Liver (tissue), 9 donors: ENCODE measurements around the gene XKR7. TPM values are rescaled to one million over a fixed set of nuclear protein-coding genes. Genes with fewer than 3 reads are reported as not detected.

Experiments used
- DNase-seq: peaks from one replicate; pipeline ENCODE4 v3.0.0-alpha.2; 2017; ENCODE audit warnings: low spot score
- H3K27ac ChIP-seq, 2 donors: one replicate each; pipeline ENCODE4 v1.7.0; 2013; ENCODE audit warnings: inconsistent platforms in 2 of 2, low read length in 2 of 2, control low read depth in 1 of 2, low read depth in 1 of 2, mild to moderate bottlenecking in 1 of 2
- H3K27me3 ChIP-seq, 4 donors: one replicate each; pipeline versions ENCODE4 v1.6.1 to v1.7.0; 2013; ENCODE audit warnings: low read length in 3 of 4, inconsistent platforms in 1 of 4, mild to moderate bottlenecking in 1 of 4, moderate library complexity in 1 of 4; ENCODE audit not compliant: control insufficient read depth in 4 of 4, insufficient read depth in 4 of 4
- H3K36me3 ChIP-seq, 4 donors: one replicate each; pipeline versions ENCODE4 v1.6.1 to v1.7.0; 2013; ENCODE audit warnings: low read length in 3 of 4, mild to moderate bottlenecking in 3 of 4, low read depth in 1 of 4, moderate library complexity in 1 of 4; ENCODE audit not compliant: control insufficient read depth in 4 of 4, insufficient read depth in 3 of 4
- H3K4me1 ChIP-seq, 4 donors: one replicate each; pipeline versions ENCODE4 v1.6.1 to v1.7.0; 2013; ENCODE audit warnings: low read length in 3 of 4, mild to moderate bottlenecking in 3 of 4, moderate library complexity in 1 of 4; ENCODE audit not compliant: control insufficient read depth in 4 of 4, insufficient read depth in 4 of 4
- H3K4me3 ChIP-seq, 3 donors: one replicate each; pipeline versions ENCODE4 v1.6.1 to v1.7.0; 2013; ENCODE audit warnings: low read length in 3 of 3, control low read depth in 1 of 3, low read depth in 1 of 3, mild to moderate bottlenecking in 1 of 3
- H3K9ac ChIP-seq, 2 donors: one replicate each; pipeline ENCODE4 v1.7.0; 2013; ENCODE audit warnings: low read length in 2 of 2, mild to moderate bottlenecking in 2 of 2, moderate library complexity in 2 of 2, control low read depth in 1 of 2, low read depth in 1 of 2
- H3K9me3 ChIP-seq, 4 donors: one replicate each; pipeline versions ENCODE4 v1.6.1 to v1.7.0; 2013; ENCODE audit warnings: low read length in 3 of 4; ENCODE audit not compliant: control insufficient read depth in 4 of 4
- EGR1 ChIP-seq, 2 donors: IDR thresholded peaks; 2 replicates each; pipeline ENCODE4 v1.6.1; 2016 to 2018; ENCODE audit warnings: antibody characterized with exemption in 2 of 2, low read depth in 2 of 2
- GABPA ChIP-seq, 2 donors: IDR thresholded peaks in 1 of 2; conservative IDR thresholded peaks in 1 of 2; 2 replicates each; pipeline ENCODE4 v1.6.1; 2016; ENCODE audit warnings: antibody characterized with exemption in 2 of 2, mild to moderate bottlenecking in 1 of 2, moderate library complexity in 1 of 2
- HNF4A ChIP-seq, 2 donors: conservative IDR thresholded peaks; 2 replicates each; pipeline ENCODE4 v1.6.1; 2016; ENCODE audit warnings: antibody characterized with exemption in 2 of 2, mild to moderate bottlenecking in 2 of 2
- NR2F2 ChIP-seq: IDR thresholded peaks from 2 replicates; pipeline ENCODE4 v1.6.1; 2016; ENCODE audit warnings: antibody characterized with exemption
- RAD21 ChIP-seq, 2 donors: IDR thresholded peaks; 2 replicates each; pipeline ENCODE4 v1.6.1; 2016; ENCODE audit warnings: antibody characterized with exemption in 2 of 2, mild to moderate bottlenecking in 2 of 2
- SP1 ChIP-seq: IDR thresholded peaks from 2 replicates; pipeline ENCODE4 v1.6.1; 2018; ENCODE audit warnings: antibody characterized with exemption, mild to moderate bottlenecking
- TAF1 ChIP-seq: conservative IDR thresholded peaks from 2 replicates; pipeline ENCODE4 v1.6.1; 2016; ENCODE audit warnings: antibody characterized with exemption, mild to moderate bottlenecking
- WGBS: extraction: QIAGEN DNeasy Blood & Tissue Kit; methylation state at CpG from one replicate; pipeline ENCODE4 v1.1.7; 2013; 5-methylcytosine and 5-hydroxymethylcytosine counted together
- polyA plus RNA-seq, 2 donors: library from polyadenylated mRNA; stranded (reverse) in 1 of 2; unstranded in 1 of 2; fragments of 200-250 nt in 1 of 2; fragments of >200 nt in 1 of 2; fragmentation: Nextera tagmentation in 1 of 2; extraction: Ambion mirVana in 1 of 2; gene quantifications; one replicate each; pipeline versions ENCODE4 v1.2.1 to v1.2.3, GENCODE V29; 2013 to 2015
- total RNA-seq, 2 donors: library from RNA; depleted of rRNA; stranded (reverse); fragments of >200 nt; gene quantifications; one replicate each; pipeline ENCODE4 v1.2.3, GENCODE V29; 2014
- TF ChIP-seq, protein P1 (sequence below): IDR thresholded peaks from 2 replicates; pipeline ENCODE4 v1.6.1; 2016; ENCODE audit warnings: antibody characterized with exemption, mild to moderate bottlenecking
- TF ChIP-seq, protein P2 (sequence below): fragments of 150-350 bp; IDR thresholded peaks from 2 replicates; pipeline ENCODE4 v1.5.1; 2017; ENCODE audit warnings: improper control_type of control experiment, low read depth, low read length; ENCODE audit not compliant: missing input control
- donor health status: healthy.
- donor health status: healthy.
- donor health status: healthy.
- donor health status: healthy.
- donor health status: healthy.

The XKR7 gene
- total and polyA plus RNA-seq, 4 donors = under 0.01 to 0.05 TPM; not detected in 2

DNA sequence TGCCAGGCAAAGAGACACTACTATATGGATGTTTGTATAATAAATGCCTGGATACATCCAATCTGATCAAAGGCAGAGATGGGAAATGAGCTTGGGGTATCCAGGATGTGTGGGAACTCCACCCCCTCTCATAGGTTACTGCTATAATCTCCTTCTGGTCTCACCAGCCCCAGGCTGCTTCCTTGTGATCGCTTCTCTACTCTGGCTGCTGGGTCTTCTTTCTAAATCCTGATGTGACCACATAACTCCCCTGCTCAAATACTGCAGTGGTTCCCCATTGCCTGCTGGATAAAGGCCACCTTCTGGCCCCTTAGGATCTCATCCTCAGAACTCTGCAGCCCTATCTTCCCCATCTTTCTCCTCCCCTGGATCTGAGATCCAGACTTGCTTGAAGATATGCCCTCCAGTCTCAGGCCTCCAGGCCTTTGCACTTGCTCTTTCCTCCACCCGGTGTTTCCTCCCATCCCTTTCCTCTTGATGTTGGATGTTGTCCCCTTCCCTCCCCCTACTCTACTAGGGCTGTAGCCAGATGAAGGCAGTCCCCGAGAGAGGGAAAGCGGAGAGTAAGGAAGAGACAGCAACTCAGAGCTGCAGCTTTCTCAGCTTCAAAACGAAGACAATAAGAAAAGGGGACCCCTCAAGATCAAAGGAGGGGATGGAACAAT is 828 bp upstream of the XKR7 start:
- 10% methylated on average over 5 of the region's 5 CpGs for WGBS
- no peak for DNase-seq
- H3K9ac ChIP-seq = no peak overlapping the region
- peaks cover 0 to 4% (median 0%) of the 10 kb centered on the region in 4 donors for H3K4me1 ChIP-seq
- no peak overlapping the region for H3K27ac ChIP-seq
- H3K4me3 ChIP-seq = no peak overlapping the region
- H3K27me3 ChIP-seq = peaks cover 3 to 9% (median 6%) of the 10 kb centered on the region in 4 donors
- TF ChIP-seq GABPA (IDR thresholded peaks at IDR 0.05 in 1 of 2, conservative IDR thresholded peaks at IDR 0.05 in 1 of 2) = no peak
- TF ChIP-seq, protein P1, sequence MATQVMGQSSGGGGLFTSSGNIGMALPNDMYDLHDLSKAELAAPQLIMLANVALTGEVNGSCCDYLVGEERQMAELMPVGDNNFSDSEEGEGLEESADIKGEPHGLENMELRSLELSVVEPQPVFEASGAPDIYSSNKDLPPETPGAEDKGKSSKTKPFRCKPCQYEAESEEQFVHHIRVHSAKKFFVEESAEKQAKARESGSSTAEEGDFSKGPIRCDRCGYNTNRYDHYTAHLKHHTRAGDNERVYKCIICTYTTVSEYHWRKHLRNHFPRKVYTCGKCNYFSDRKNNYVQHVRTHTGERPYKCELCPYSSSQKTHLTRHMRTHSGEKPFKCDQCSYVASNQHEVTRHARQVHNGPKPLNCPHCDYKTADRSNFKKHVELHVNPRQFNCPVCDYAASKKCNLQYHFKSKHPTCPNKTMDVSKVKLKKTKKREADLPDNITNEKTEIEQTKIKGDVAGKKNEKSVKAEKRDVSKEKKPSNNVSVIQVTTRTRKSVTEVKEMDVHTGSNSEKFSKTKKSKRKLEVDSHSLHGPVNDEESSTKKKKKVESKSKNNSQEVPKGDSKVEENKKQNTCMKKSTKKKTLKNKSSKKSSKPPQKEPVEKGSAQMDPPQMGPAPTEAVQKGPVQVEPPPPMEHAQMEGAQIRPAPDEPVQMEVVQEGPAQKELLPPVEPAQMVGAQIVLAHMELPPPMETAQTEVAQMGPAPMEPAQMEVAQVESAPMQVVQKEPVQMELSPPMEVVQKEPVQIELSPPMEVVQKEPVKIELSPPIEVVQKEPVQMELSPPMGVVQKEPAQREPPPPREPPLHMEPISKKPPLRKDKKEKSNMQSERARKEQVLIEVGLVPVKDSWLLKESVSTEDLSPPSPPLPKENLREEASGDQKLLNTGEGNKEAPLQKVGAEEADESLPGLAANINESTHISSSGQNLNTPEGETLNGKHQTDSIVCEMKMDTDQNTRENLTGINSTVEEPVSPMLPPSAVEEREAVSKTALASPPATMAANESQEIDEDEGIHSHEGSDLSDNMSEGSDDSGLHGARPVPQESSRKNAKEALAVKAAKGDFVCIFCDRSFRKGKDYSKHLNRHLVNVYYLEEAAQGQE = peak; percentile 21
- H3K36me3 ChIP-seq = no peaks in the 10 kb centered on the region
- no peaks in the 10 kb centered on the region for H3K9me3 ChIP-seq

DNA sequence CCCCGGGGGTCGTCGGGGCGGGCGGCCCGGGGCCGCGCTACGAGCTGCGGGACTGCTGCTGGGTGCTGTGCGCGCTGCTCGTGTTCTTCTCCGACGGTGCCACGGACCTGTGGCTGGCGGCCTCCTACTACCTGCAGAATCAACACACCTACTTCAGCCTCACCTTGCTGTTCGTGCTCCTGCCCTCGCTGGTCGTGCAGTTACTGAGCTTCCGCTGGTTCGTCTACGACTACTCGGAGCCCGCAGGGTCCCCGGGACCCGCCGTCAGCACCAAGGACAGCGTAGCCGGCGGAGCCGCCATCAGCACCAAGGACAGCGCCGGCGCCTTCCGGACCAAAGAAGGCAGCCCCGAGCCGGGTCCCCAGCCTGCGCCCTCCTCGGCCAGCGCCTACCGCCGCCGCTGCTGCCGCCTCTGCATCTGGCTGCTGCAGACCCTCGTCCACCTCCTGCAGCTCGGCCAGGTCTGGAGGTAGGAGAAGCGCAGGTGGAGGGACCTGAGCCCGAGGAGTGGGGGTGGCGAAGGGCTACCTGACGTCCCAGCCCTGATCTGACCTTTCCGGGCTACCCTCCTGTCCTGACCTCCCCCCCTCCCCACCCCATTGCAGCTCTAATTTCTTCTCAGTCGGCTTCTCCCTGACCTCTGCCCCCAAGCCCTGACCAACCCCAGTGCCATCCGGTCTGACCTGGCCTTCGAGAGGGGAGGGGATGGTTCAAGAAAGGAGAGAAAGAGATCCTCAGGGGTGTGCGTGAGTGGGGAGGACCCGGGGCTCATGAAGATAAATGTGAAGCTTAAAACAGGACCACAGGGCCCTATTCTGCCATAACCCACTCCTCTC is 558 bp downstream of the XKR7 start:
- TF ChIP-seq, protein P1 = peak; percentile 100
- TF ChIP-seq RAD21 (IDR thresholded peaks at IDR 0.05) (peak in 1 of 2 donors; percentile 11), EGR1 (IDR thresholded peaks at IDR 0.05; ENCODE audit: low read depth in 2 of 2) (no peak)
- no peak overlapping the region for H3K9ac ChIP-seq
- H3K4me1 ChIP-seq = peaks cover 0 to 4% (median 0%) of the 10 kb centered on the region in 4 donors
- peaks cover 3 to 9% (median 5%) of the 10 kb centered on the region in 4 donors for H3K27me3 ChIP-seq
- peak overlapping the region in 1 of 3 donors; percentile 32 for H3K4me3 ChIP-seq
- no peaks in the 10 kb centered on the region for H3K9me3 ChIP-seq
- no peaks in the 10 kb centered on the region for H3K36me3 ChIP-seq
- no peak overlapping the region for H3K27ac ChIP-seq
- DNase-seq = peak; percentile 82
- 6% methylated on average over 57 of the region's 57 CpGs for WGBS

DNA sequence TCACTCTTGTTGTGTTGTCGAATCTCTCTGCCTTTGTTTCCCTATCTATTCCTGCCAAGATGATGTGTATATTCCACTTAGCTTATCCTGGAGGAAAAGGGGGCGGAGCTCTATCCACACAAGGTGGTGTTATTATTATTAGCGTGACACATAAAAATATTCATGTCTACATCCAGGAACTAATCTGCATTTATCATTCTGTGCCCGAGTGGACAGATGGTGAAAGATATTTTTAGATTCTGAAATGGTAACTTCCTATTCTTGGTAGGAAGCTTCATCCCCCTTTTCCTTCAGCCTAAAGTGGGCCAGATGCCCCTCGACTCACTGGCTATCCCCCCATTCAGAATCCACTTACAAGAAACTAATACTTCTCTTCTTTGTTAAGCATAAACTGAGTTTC is 2.0 kb downstream of the XKR7 start:
- H3K4me1 ChIP-seq = peaks cover 0 to 4% (median 0%) of the 10 kb centered on the region in 4 donors
- H3K27me3 ChIP-seq = peaks cover 3 to 10% (median 7%) of the 10 kb centered on the region in 4 donors
- no peak overlapping the region for H3K4me3 ChIP-seq
- DNase-seq = no peak
- TF ChIP-seq, protein P1 = no peak
- TF ChIP-seq, protein P2, sequence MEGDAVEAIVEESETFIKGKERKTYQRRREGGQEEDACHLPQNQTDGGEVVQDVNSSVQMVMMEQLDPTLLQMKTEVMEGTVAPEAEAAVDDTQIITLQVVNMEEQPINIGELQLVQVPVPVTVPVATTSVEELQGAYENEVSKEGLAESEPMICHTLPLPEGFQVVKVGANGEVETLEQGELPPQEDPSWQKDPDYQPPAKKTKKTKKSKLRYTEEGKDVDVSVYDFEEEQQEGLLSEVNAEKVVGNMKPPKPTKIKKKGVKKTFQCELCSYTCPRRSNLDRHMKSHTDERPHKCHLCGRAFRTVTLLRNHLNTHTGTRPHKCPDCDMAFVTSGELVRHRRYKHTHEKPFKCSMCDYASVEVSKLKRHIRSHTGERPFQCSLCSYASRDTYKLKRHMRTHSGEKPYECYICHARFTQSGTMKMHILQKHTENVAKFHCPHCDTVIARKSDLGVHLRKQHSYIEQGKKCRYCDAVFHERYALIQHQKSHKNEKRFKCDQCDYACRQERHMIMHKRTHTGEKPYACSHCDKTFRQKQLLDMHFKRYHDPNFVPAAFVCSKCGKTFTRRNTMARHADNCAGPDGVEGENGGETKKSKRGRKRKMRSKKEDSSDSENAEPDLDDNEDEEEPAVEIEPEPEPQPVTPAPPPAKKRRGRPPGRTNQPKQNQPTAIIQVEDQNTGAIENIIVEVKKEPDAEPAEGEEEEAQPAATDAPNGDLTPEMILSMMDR = no peak
- TF ChIP-seq TAF1 (no peak), NR2F2 (no peak), SP1 (no peak), GABPA (IDR thresholded peaks at IDR 0.05 in 1 of 2, conservative IDR thresholded peaks at IDR 0.05 in 1 of 2) (no peak), EGR1 (IDR thresholded peaks at IDR 0.05; ENCODE audit: low read depth in 2 of 2) (no peak), HNF4A (conservative IDR thresholded peaks at IDR 0.05) (no peak)
- no peaks in the 10 kb centered on the region for H3K9me3 ChIP-seq
- no peak overlapping the region for H3K9ac ChIP-seq
- no peaks in the 10 kb centered on the region for H3K36me3 ChIP-seq
- no peak overlapping the region for H3K27ac ChIP-seq
- WGBS = 52% methylated on average over 5 of the region's 5 CpGs
